H1 (cell line): Measurements from ENCODE around the gene CACNA1E. TPM values are rescaled to one million over a fixed set of nuclear protein-coding genes. Genes with fewer than 3 reads are reported as not detected.

Experiments
- CTCF ChIA-PET: fragments of 300-600 bp; sonication (Branson Sonifier 250); formaldehyde crosslinking; loops from one replicate; lab custom pipeline; 2021; ENCODE audit not compliant: partially characterized antibody; lab: Charles Lee
- POLR2A ChIA-PET: fragments of 300-600 bp; sonication (Branson Sonifier 250); formaldehyde crosslinking; loops from one replicate; lab custom pipeline; 2021; ENCODE audit warnings: inconsistent platforms; ENCODE audit not compliant: partially characterized antibody; lab: Charles Lee
- DNase-seq, 2 experiments: peaks; one replicate each; pipeline versions ENCODE4 v3.0.0 to v3.0.0-alpha.2; 2010 to 2022; ENCODE audit warnings: low spot score in 2 of 2, low read depth in 1 of 2, mixed read lengths in 1 of 2
- FAIRE-seq: peaks from 2 replicates; lab custom pipeline; 2011; peaks lifted over from hg19 to GRCh38; lab: Jason Lieb, UNC
- H2AFZ ChIP-seq: 2 replicates; pipeline ENCODE4 v1.8.1; 2012; ENCODE audit warnings: low read length, inconsistent platforms
- H2AK5ac ChIP-seq: 2 replicates; pipeline ENCODE4 v1.6.1; 2013; ENCODE audit warnings: low read depth, low read length
- H2BK120ac ChIP-seq: replicated peaks from 2 replicates; pipeline ENCODE3; 2013; ENCODE audit warnings: low read depth, low read length, inconsistent platforms
- H2BK12ac ChIP-seq: 2 replicates; pipeline ENCODE4 v1.6.1; 2013; ENCODE audit warnings: low read depth, low read length
- H2BK15ac ChIP-seq: 2 replicates; pipeline ENCODE4 v1.6.1; 2013; ENCODE audit warnings: low read length
- H2BK20ac ChIP-seq: 2 replicates; pipeline ENCODE4 v1.6.1; 2013; ENCODE audit warnings: low read length
- H2BK5ac ChIP-seq: 2 replicates; pipeline ENCODE4 v1.6.1; 2013; ENCODE audit warnings: low read depth, low read length
- H3K14ac ChIP-seq: 2 replicates; pipeline ENCODE4 v1.6.1; 2013; ENCODE audit warnings: inconsistent platforms; ENCODE audit not compliant: insufficient read length
- H3K18ac ChIP-seq: 2 replicates; pipeline ENCODE4 v1.6.1; 2013; ENCODE audit warnings: low read length; ENCODE audit errors: extremely low read depth
- H3K23ac ChIP-seq: 2 replicates; pipeline ENCODE4 v1.6.1; 2013; ENCODE audit warnings: inconsistent platforms; ENCODE audit not compliant: insufficient read length
- H3K23me2 ChIP-seq: 2 replicates; pipeline ENCODE4 v1.6.1; 2013; ENCODE audit warnings: low read depth, low read length
- H3K27ac ChIP-seq: 2 replicates; pipeline ENCODE4 v1.6.1; 2011; ENCODE audit warnings: low read depth, low read length, inconsistent platforms
- H3K27me3 ChIP-seq, 4 experiments: replicated peaks in 1 of 4; 1 replicate in 1 of 4; 2 replicates in 3 of 4; pipeline versions ENCODE4 v1.6.1 to v1.8.1; 2011 to 2013; ENCODE audit warnings: low read length in 3 of 4, mild to moderate bottlenecking in 3 of 4, inconsistent platforms in 2 of 4, mixed read lengths in 2 of 4, moderate library complexity in 1 of 4; ENCODE audit not compliant: control insufficient read depth in 3 of 4, insufficient read depth in 3 of 4; ENCODE audit errors: extremely low read depth in 1 of 4
- H3K36me3 ChIP-seq, 4 experiments: 2 replicates each; pipeline versions ENCODE4 v1.6.1 to v1.8.1; 2011 to 2013; ENCODE audit warnings: mild to moderate bottlenecking in 4 of 4, low read length in 3 of 4, moderate library complexity in 2 of 4, control low read depth in 1 of 4, inconsistent platforms in 1 of 4; ENCODE audit not compliant: insufficient read depth in 4 of 4, control insufficient read depth in 2 of 4
- H3K4ac ChIP-seq: replicated peaks from 2 replicates; pipeline ENCODE3; 2013; ENCODE audit warnings: low read length, low read depth, mixed read lengths, inconsistent platforms; ENCODE audit not compliant: insufficient read length
- H3K4me1 ChIP-seq, 4 experiments: replicated peaks in 1 of 4; 1 replicate in 1 of 4; 2 replicates in 3 of 4; pipeline versions ENCODE4 v1.6.1 to v1.8.1; 2011 to 2013; ENCODE audit warnings: low read length in 3 of 4, inconsistent platforms in 2 of 4, mixed read lengths in 1 of 4; ENCODE audit not compliant: insufficient read depth in 4 of 4, control insufficient read depth in 3 of 4
- H3K4me2 ChIP-seq, 2 experiments: 2 replicates each; pipeline versions ENCODE4 v1.6.1 to v1.8.1; 2011 to 2013; ENCODE audit warnings: low read depth in 2 of 2, low read length in 2 of 2, control low read depth in 1 of 2, inconsistent platforms in 1 of 2, mild to moderate bottlenecking in 1 of 2; ENCODE audit not compliant: insufficient read depth in 1 of 2
- H3K4me3 ChIP-seq, 4 experiments: fragments of 200-600, 300-600 bp in 1 of 4; sonication (generic), shearing (Covaris generic), sonication (Bioruptor Twin) in 1 of 4; 2 replicates each; pipeline versions ENCODE4 v1.5.1 to v1.8.1; 2011 to 2016; ENCODE audit warnings: low read length in 4 of 4, low read depth in 3 of 4, control low read depth in 2 of 4, inconsistent platforms in 2 of 4, mild to moderate bottlenecking in 2 of 4, mixed read lengths in 1 of 4, moderate library complexity in 1 of 4; ENCODE audit not compliant: insufficient read depth in 2 of 4; ENCODE audit errors: extremely low read depth in 1 of 4
- H3K56ac ChIP-seq: replicated peaks from 2 replicates; pipeline ENCODE3; 2013; ENCODE audit warnings: low read depth, mild to moderate bottlenecking, mixed read lengths, low read length, inconsistent platforms; ENCODE audit not compliant: insufficient read length
- H3K79me1 ChIP-seq: 2 replicates; pipeline ENCODE4 v1.6.1; 2013; ENCODE audit warnings: low read depth, low read length, control low read depth
- H3K79me2 ChIP-seq, 2 experiments: 2 replicates each; pipeline versions ENCODE4 v1.6.1 to v1.8.1; 2012 to 2013; ENCODE audit warnings: low read length in 2 of 2, mild to moderate bottlenecking in 2 of 2, inconsistent platforms in 1 of 2; ENCODE audit not compliant: insufficient read depth in 2 of 2, control insufficient read depth in 1 of 2
- H3K9ac ChIP-seq, 4 experiments: replicated peaks in 1 of 4; 1 replicate in 1 of 4; 2 replicates in 3 of 4; pipeline versions ENCODE4 v1.6.1 to v1.8.1; 2011 to 2013; ENCODE audit warnings: low read depth in 3 of 4, low read length in 3 of 4, control low read depth in 2 of 4, mild to moderate bottlenecking in 2 of 4, moderate library complexity in 2 of 4, inconsistent platforms in 1 of 4; ENCODE audit errors: extremely low read depth in 1 of 4
- H3K9me3 ChIP-seq, 2 experiments: 2 replicates each; pipeline versions ENCODE4 v1.6.1 to v1.8.1; 2012 to 2013; ENCODE audit warnings: mild to moderate bottlenecking in 2 of 2, moderate library complexity in 2 of 2, control low read depth in 1 of 2, inconsistent platforms in 1 of 2, low read depth in 1 of 2, low read length in 1 of 2, mixed read lengths in 1 of 2; ENCODE audit not compliant: insufficient read depth in 2 of 2
- H4K20me1 ChIP-seq, 2 experiments: replicated peaks in 1 of 2; 2 replicates each; pipeline versions ENCODE3 to v1.8.1; 2011 to 2013; ENCODE audit warnings: inconsistent platforms in 2 of 2, low read length in 2 of 2, mild to moderate bottlenecking in 1 of 2; ENCODE audit not compliant: insufficient read depth in 2 of 2, control insufficient read depth in 1 of 2
- H4K5ac ChIP-seq: 2 replicates; pipeline ENCODE4 v1.6.1; 2013; ENCODE audit warnings: low read length, low read depth, mixed read lengths, inconsistent platforms; ENCODE audit not compliant: insufficient read length
- H4K8ac ChIP-seq: 2 replicates; pipeline ENCODE4 v1.8.0; 2013; ENCODE audit warnings: mild to moderate bottlenecking, moderate library complexity, low read length, inconsistent platforms; ENCODE audit not compliant: insufficient read depth; ENCODE audit errors: extremely low read depth
- H4K91ac ChIP-seq: replicated peaks from 2 replicates; pipeline ENCODE3; 2013; ENCODE audit warnings: low read length, mixed read lengths, inconsistent platforms; ENCODE audit not compliant: insufficient read length
- BACH1 ChIP-seq: IDR thresholded peaks from 2 replicates; pipeline ENCODE4 v1.6.1; 2012; ENCODE audit warnings: low read length, improper control_type of control experiment
- BCL11A ChIP-seq, 2 experiments: IDR thresholded peaks; one replicate each; pipeline ENCODE4 v1.6.1; 2011; ENCODE audit warnings: low read depth in 2 of 2, low read length in 2 of 2, mild to moderate bottlenecking in 2 of 2
- CHD2 ChIP-seq: IDR thresholded peaks from 2 replicates; pipeline ENCODE4 v1.6.1; 2012; ENCODE audit warnings: low read length, improper control_type of control experiment
- HDAC6 ChIP-seq: IDR thresholded peaks from one replicate; pipeline ENCODE4 v1.7.1; 2012; ENCODE audit warnings: low read depth, mild to moderate bottlenecking, inconsistent platforms, low read length, moderate library complexity
- JUN ChIP-seq: IDR thresholded peaks from 2 replicates; pipeline ENCODE4 v1.6.1; 2011; ENCODE audit warnings: low read depth, mild to moderate bottlenecking, improper control_type of control experiment, low read length
- KDM5A ChIP-seq: fragments of 200-600 bp; IDR thresholded peaks from 2 replicates; pipeline ENCODE4 v1.7.1; 2012; ENCODE audit warnings: mild to moderate bottlenecking, low read length, inconsistent platforms, mixed read lengths
- PHF8 ChIP-seq: fragments of 200-600 bp; sonication (generic); conservative IDR thresholded peaks from 2 replicates; pipeline ENCODE4 v1.7.1; 2012; ENCODE audit warnings: low read depth, mild to moderate bottlenecking, inconsistent platforms, low read length, moderate library complexity
- RAD21 ChIP-seq, 2 experiments: IDR thresholded peaks in 1 of 2; conservative IDR thresholded peaks in 1 of 2; 2 replicates each; pipeline ENCODE4 v1.6.1; 2011; ENCODE audit warnings: low read depth in 2 of 2, low read length in 2 of 2, improper control_type of control experiment in 1 of 2, inconsistent platforms in 1 of 2, mild to moderate bottlenecking in 1 of 2, moderate library complexity in 1 of 2
- SIRT6 ChIP-seq: IDR thresholded peaks from one replicate; pipeline ENCODE4 v1.7.1; 2012; ENCODE audit warnings: low read length, inconsistent platforms
- SUZ12 ChIP-seq: fragments of 200-600 bp; sonication (generic); IDR thresholded peaks from 2 replicates; pipeline ENCODE4 v1.6.1; 2012; ENCODE audit warnings: mild to moderate bottlenecking, inconsistent platforms, low read length, moderate library complexity, mixed read lengths
- TBP ChIP-seq: IDR thresholded peaks from 2 replicates; pipeline ENCODE4 v1.6.1; 2011; ENCODE audit warnings: low read depth, low read length, improper control_type of control experiment
- TEAD4 ChIP-seq: IDR thresholded peaks from 2 replicates; pipeline ENCODE4 v1.6.1; 2012; ENCODE audit warnings: low read depth, low read length, inconsistent platforms, mixed read lengths
- WGBS, 2 experiments: shearing (Covaris generic) in 1 of 2; methylation state at CpG; one replicate each; pipeline versions ENCODE4 v1.1.6 to v1.1.7; 2013 to 2015; ENCODE audit warnings: low lambda C conversion rate in 2 of 2, mixed read lengths in 2 of 2, inconsistent platforms in 1 of 2, low coverage in 1 of 2, missing lambda C conversion rate in 1 of 2; ENCODE audit not compliant: insufficient replicate concordance in 2 of 2, insufficient coverage in 1 of 2, insufficient read length in 1 of 2; ENCODE audit errors: extremely low coverage in 1 of 2, missing lambda C conversion rate in 1 of 2; 5-methylcytosine and 5-hydroxymethylcytosine counted together
- polyA plus RNA-seq, 7 experiments: library from polyadenylated mRNA; depleted of rRNA in 3 of 7; stranded (reverse) in 5 of 7; unstranded in 2 of 7; fragments of >200 nt in 5 of 7; fragments of 200-250 nt in 2 of 7; gene quantifications; 1 replicate in 5 of 7; 2 replicates in 1 of 7; 4 replicates in 1 of 7; pipeline versions ENCODE4 v1.2.1 to v1.2.3, GENCODE V29; 2011 to 2013; ENCODE audit warnings: missing spikeins in 2 of 7, mixed read lengths in 2 of 7
- total RNA-seq: library from RNA; stranded (reverse); fragmentation: NEBNext Ultra II Directional; extraction: Animal tissue kit (Norgen Biotek cat#: 25700); gene quantifications from 2 replicates; pipeline ENCODE4 v1.2.1, GENCODE V29; 2021
- TF ChIP-seq, protein P1 (sequence below): IDR thresholded peaks from 2 replicates; pipeline ENCODE4 v1.6.1; 2012; ENCODE audit warnings: inconsistent platforms

The CACNA1E gene
- total and polyA plus RNA-seq, 2 of the 8 experiments (the other 6 are each of a cell fraction or from before 2014, with no cell fraction given) = 0.98 to 1.3 TPM

- H3K23me2 ChIP-seq = no peaks in the 10 kb centered on the region; the same call in 1 of the 2 replicates
- H3K79me1 ChIP-seq = no peaks in the 10 kb centered on the region
- H4K5ac ChIP-seq = no peak overlapping the region
- H3K9ac ChIP-seq = no peak overlapping the region
- no peak overlapping the region for H3K4ac ChIP-seq
- H2BK12ac ChIP-seq = no peak overlapping the region
- H2BK15ac ChIP-seq = no peak overlapping the region
- H4K91ac ChIP-seq = no peak overlapping the region
- no peak overlapping the region for H3K14ac ChIP-seq
- H3K18ac ChIP-seq = no peak overlapping the region
- H3K36me3 ChIP-seq = no peaks in the 10 kb centered on the region
- H4K8ac ChIP-seq = no peak overlapping the region
- CTCF ChIA-PET = interaction anchor here (0.7 to 2.2 kb wide), 8 partner anchors 10 to 1081 kb away, joined by 3 to 6 read pairs (median 4); no protein-coding TSS in a partner anchor
- H3K27me3 ChIP-seq = no peaks in the 10 kb centered on the region; a peak in 1 of 7 replicates
- no peak overlapping the region for H3K23ac ChIP-seq
- H2BK120ac ChIP-seq = no peak overlapping the region
- no peak overlapping the region for H2BK20ac ChIP-seq
- no peak overlapping the region for H2AFZ ChIP-seq
- H4K20me1 ChIP-seq = no peaks in the 10 kb centered on the region
- 0% methylated on average over 1 of the region's 1 CpG; no CpG with 5 or more reads in 1 of the 2 experiments for whole genome bisulfite sequencing, 2 experiments
- no peak overlapping the region for H2AK5ac ChIP-seq
- H3K4me1 ChIP-seq = peaks cover 0 to 5% (median 3%) of the 10 kb centered on the region in 4 experiments; a peak in 6 of 7 replicates
- H3K4me2 ChIP-seq = no peak overlapping the region
- H3K27ac ChIP-seq = no peak overlapping the region
- no peak overlapping the region for H3K56ac ChIP-seq
- FAIRE-seq (no peak), DNase-seq (no peak)
- H3K79me2 ChIP-seq = no peaks in the 10 kb centered on the region
- POLR2A ChIA-PET = interaction anchor here (0.9 kb wide), 1 partner anchor 361 kb away, joined by 3 read pairs; no protein-coding TSS in a partner anchor
- no peaks in the 10 kb centered on the region for H3K9me3 ChIP-seq
- H3K4me3 ChIP-seq = no peak overlapping the region
- H2BK5ac ChIP-seq = no peak overlapping the region
- TF ChIP-seq BACH1 (no peak), TBP (no peak), HDAC6 (no peak), BCL11A (IDR thresholded peaks at IDR 0.05; ENCODE audit: low read depth in 2 of 2, low read length in 2 of 2) (no peak), JUN (no peak), TEAD4 (no peak), SUZ12 (no peak), CHD2 (no peak), SIRT6 (no peak), KDM5A (no peak), RAD21 (IDR thresholded peaks at IDR 0.05 in 1 of 2, conservative IDR thresholded peaks at IDR 0.05 in 1 of 2; ENCODE audit: low read depth in 2 of 2, low read length in 2 of 2) (no peak), PHF8 (no peak)
- TF ChIP-seq, protein P1, sequence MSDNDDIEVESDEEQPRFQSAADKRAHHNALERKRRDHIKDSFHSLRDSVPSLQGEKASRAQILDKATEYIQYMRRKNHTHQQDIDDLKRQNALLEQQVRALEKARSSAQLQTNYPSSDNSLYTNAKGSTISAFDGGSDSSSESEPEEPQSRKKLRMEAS = no peak
Measured at GRCh38 chr1:181559142-181559541, 75.8 kb downstream of the CACNA1E start.
